Upper lobe of left lung (tissue), 6 donors: ENCODE data around the gene MORF4L2. TPM values are rescaled to one million over a fixed set of nuclear protein-coding genes. Genes with fewer than 3 reads are reported as not detected.

Experiments
- ATAC-seq, 2 donors: fragments of 200-7000 bp; cut with Tn5 transposase; one replicate each; pipeline ENCODE4 v1.9.1; 2022; ENCODE audit warnings: mild to moderate bottlenecking in 2 of 2, moderate library complexity in 2 of 2; ENCODE audit not compliant: low FRiP score in 2 of 2
- DNase-seq, 2 donors: peaks; one replicate each; pipeline ENCODE4 v3.0.0-alpha.2; 2019 to 2020
- H3K27ac ChIP-seq, 4 donors: fragments of 200-600 bp; sonication (generic); one replicate each; pipeline ENCODE4 v1.5.1; 2016 to 2019
- H3K27me3 ChIP-seq, 4 donors: fragments of 200-600 bp; sonication (generic); one replicate each; pipeline ENCODE4 v1.5.1; 2017 to 2019
- H3K36me3 ChIP-seq, 4 donors: fragments of 200-600 bp; sonication (generic); one replicate each; pipeline ENCODE4 v1.5.1; 2016 to 2019
- H3K4me1 ChIP-seq, 4 donors: fragments of 200-600 bp; sonication (generic); one replicate each; pipeline ENCODE4 v1.5.1; 2018 to 2019
- H3K4me3 ChIP-seq, 4 donors: fragments of 200-600 bp; sonication (generic); one replicate each; pipeline ENCODE4 v1.5.1; 2017 to 2019; ENCODE audit warnings: mild to moderate bottlenecking in 2 of 4, moderate library complexity in 1 of 4
- H3K9me3 ChIP-seq, 4 donors: fragments of 200-600 bp; sonication (generic); one replicate each; pipeline ENCODE4 v1.5.1; 2018 to 2019
- CTCF ChIP-seq, 6 experiments: fragments of 450-650 bp in 4 of 6; fragments of 200-600 bp in 2 of 6; sonication (generic) in 2 of 6; IDR thresholded peaks; one replicate each; pipeline ENCODE4 v1.5.1; 2016 to 2019; ENCODE audit warnings: antibody characterized with exemption in 6 of 6
- EP300 ChIP-seq, 4 donors: sonication (generic); formaldehyde crosslinking; IDR thresholded peaks; one replicate each; pipeline ENCODE4 v1.5.1; 2017; ENCODE audit warnings: antibody characterized with exemption in 4 of 4, control low read depth in 2 of 4
- POLR2A ChIP-seq, 4 donors: fragments of 450-650 bp; IDR thresholded peaks; one replicate each; pipeline ENCODE4 v1.5.1; 2016 to 2017; ENCODE audit warnings: antibody characterized with exemption in 4 of 4, mild to moderate bottlenecking in 2 of 4
- POLR2AphosphoS5 ChIP-seq, 2 donors: sonication (generic); formaldehyde crosslinking; IDR thresholded peaks; one replicate each; pipeline ENCODE4 v1.5.1; 2017; ENCODE audit warnings: antibody characterized with exemption in 2 of 2
- WGBS, 2 donors: methylation state at CpG; one replicate each; pipeline ENCODE4 v1.1.5; 2017 to 2018; 5-methylcytosine and 5-hydroxymethylcytosine counted together
- total RNA-seq, 6 donors: library from RNA; depleted of rRNA in 4 of 6; stranded (reverse); fragments of >200 nt in 4 of 6; gene quantifications; one replicate each; pipeline versions ENCODE4 v1.1.0 to v1.2.1, GENCODE V29; 2016 to 2021
- donor health status: DM: no; HTN: no; CAD: no; lungs with moderate emphysema.
- donor health status: DM: no; HTN: yes; CAD: no; lungs with severe emphysema.

Gene MORF4L2
- total RNA-seq, 6 donors from 2014 or later = 154 to 253 (median 186) TPM

- no peak for ATAC-seq
- WGBS, 2 donors = 71 to 89% methylated on average over 3 to 4 of the region's 4 CpGs
- Histone ChIP-seq H3K36me3 (no peaks in the 10 kb centered on the region), H3K27ac (no peak overlapping the region), H3K9me3 (no peaks in the 10 kb centered on the region), H3K4me3 (no peak overlapping the region), H3K27me3 (no peaks in the 10 kb centered on the region), H3K4me1 (no peaks in the 10 kb centered on the region)
- DNase-seq = no peak
- no peak for TF ChIP-seq EP300 (IDR thresholded peaks at IDR 0.05)
- TF ChIP-seq CTCF (IDR thresholded peaks at IDR 0.05) = no peak
- no peak for TF ChIP-seq POLR2AphosphoS5 (IDR thresholded peaks at IDR 0.05)
- TF ChIP-seq POLR2A (IDR thresholded peaks at IDR 0.05) = no peak
These were observed 31.6 kb upstream of the MORF4L2 start for GRCh38 chrX:103718120-103718519.

- no peak overlapping the region for H3K4me3 ChIP-seq
- no peaks in the 10 kb centered on the region for H3K4me1 ChIP-seq
- H3K9me3 ChIP-seq = no peaks in the 10 kb centered on the region
- H3K27me3 ChIP-seq = no peaks in the 10 kb centered on the region
- DNase-seq = no peak
- no peak overlapping the region for H3K27ac ChIP-seq
- TF ChIP-seq POLR2AphosphoS5 (IDR thresholded peaks at IDR 0.05) (no peak), CTCF (IDR thresholded peaks at IDR 0.05) (no peak), EP300 (IDR thresholded peaks at IDR 0.05) (no peak), POLR2A (IDR thresholded peaks at IDR 0.05) (no peak)
- WGBS, 2 donors = 63 to 64% methylated on average over 2 of the region's 2 CpGs
- ATAC-seq = peak in 1 of 2 donors; percentile 21
- no peaks in the 10 kb centered on the region for H3K36me3 ChIP-seq
These were observed 30.5 kb upstream of the MORF4L2 start for GRCh38 chrX:103716962-103717361.

GRCh38 chrX:103710609-103711008, 24.1 kb upstream of the MORF4L2 start, which contains the start of gene TMEM31:
TMEM31 (plus strand) TSS chrX:103710909; CDS start chrX:103712259, 1,350 bp downstream.
- H3K36me3 ChIP-seq = no peaks in the 10 kb centered on the region
- no peak within 1 kb of the TSS for H3K27ac ChIP-seq
- ATAC-seq (no peak), DNase-seq (no peak)
- TF ChIP-seq POLR2A (IDR thresholded peaks at IDR 0.05) (no peak), CTCF (IDR thresholded peaks at IDR 0.05) (no peak), POLR2AphosphoS5 (IDR thresholded peaks at IDR 0.05) (no peak), EP300 (IDR thresholded peaks at IDR 0.05) (no peak)
- H3K27me3 ChIP-seq = no peaks in the 10 kb centered on the region
- no peaks in the 10 kb centered on the region for H3K9me3 ChIP-seq
- H3K4me3 ChIP-seq = no peak within 1 kb of the TSS
- 83 to 91% methylated on average over 5 of the region's 5 CpGs for WGBS, 2 donors
- no peaks in the 10 kb centered on the region for H3K4me1 ChIP-seq

GRCh38 chrX:103704863-103705262, 18.4 kb upstream of the MORF4L2 start:
- no peak for ATAC-seq
- H3K36me3 ChIP-seq = no peaks in the 10 kb centered on the region
- TF ChIP-seq POLR2AphosphoS5 (IDR thresholded peaks at IDR 0.05) (no peak), POLR2A (IDR thresholded peaks at IDR 0.05) (no peak), EP300 (IDR thresholded peaks at IDR 0.05) (no peak), CTCF (IDR thresholded peaks at IDR 0.05) (no peak)

GRCh38 chrX:103699243-103699642, 12.7 kb upstream of the MORF4L2 start:
- H3K27me3 ChIP-seq = no peaks in the 10 kb centered on the region
- ATAC-seq (no peak), DNase-seq (no peak)
- no peaks in the 10 kb centered on the region for H3K9me3 ChIP-seq
- no peak overlapping the region for H3K27ac ChIP-seq
- H3K4me1 ChIP-seq = no peaks in the 10 kb centered on the region
- no peak for TF ChIP-seq CTCF (IDR thresholded peaks at IDR 0.05)
- H3K36me3 ChIP-seq = no peaks in the 10 kb centered on the region
- no peak overlapping the region for H3K4me3 ChIP-seq
- WGBS, 2 donors = 77 to 84% methylated on average over 5 of the region's 5 CpGs

More at GRCh38 chrX:103704863-103705262, 18.4 kb upstream of the MORF4L2 start:
- no peak overlapping the region for H3K27ac ChIP-seq
- H3K27me3 ChIP-seq = no peaks in the 10 kb centered on the region
- no peak overlapping the region for H3K4me3 ChIP-seq
- WGBS, 2 donors = 89% methylated on average over 3 of the region's 3 CpGs; no CpG with 5 or more reads in 1 of the 2 donors
- DNase-seq = no peak
- no peaks in the 10 kb centered on the region for H3K4me1 ChIP-seq
- no peaks in the 10 kb centered on the region for H3K9me3 ChIP-seq
